GOT3 (cell line): ENCODE results near the gene HEXD.

Experiments used
- DNase-seq: peaks from one replicate; lab custom pipeline; 2025; ENCODE audit warnings: mixed read lengths; lab: John Stamatoyannopoulos, UW

The HEXD gene

DNA sequence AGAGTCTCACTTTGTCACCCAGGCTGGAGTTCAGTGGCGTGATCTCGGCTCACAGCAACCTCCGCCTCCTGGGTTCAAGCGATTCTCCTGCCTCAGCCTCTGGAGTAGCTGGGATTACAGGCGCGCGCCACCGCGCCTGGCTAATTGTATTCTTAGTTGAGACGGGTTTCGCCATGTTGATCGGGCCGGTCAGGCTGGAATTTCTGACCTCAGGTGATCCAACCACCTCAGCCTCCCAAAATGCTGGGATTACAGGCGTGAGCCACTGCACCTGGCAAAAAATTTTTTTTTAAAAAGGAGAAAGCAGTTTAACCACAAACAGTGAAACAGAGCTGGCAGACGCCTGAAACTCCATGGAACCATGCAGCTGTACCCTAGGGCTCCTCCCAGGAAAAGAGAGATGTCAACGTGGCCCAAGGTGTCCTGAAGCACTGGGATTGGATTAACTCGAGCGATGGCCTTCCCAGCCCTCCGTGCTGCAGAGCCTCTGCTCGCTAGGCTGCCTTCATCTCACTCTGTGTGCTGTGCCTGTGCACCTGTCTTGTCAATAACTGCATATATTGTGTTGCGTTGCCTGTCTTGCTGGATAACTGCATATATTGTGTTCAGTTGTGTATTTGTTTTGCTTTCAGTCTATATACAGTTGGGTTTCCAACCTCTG lies 71.8 kb downstream of the HEXD start:
- DNase-seq: no peak

GRCh38 chr17:82490512-82491195 lies 72.5 kb downstream of the HEXD start:
- no peak for DNase-seq

- DNase-seq: no peak
These were observed 73.0 kb downstream of the HEXD start for GRCh38 chr17:82491196-82491530.

DNA sequence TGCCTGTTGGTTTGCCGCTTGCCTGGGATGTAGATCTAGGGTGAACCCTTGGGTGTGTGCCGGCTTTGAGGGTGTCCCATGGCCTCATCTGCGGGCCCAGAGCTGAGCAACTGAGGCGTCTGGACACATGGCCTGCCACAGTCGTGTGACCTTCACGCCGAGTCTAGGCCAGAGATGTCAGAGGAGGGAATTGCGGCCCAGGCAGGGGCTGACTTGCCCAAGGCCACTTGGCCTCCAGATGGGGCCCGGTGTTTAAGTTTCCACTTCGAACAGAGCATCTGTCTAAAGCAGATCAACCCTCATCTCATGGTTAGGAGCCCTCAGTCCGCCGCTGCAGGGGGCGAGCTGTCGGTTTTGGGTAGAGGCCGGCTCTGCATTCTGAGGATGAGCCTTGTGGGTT lies 73.4 kb downstream of the HEXD start:
- no peak for DNase-seq
